SK-N-MC (cell line): ENCODE results near the gene DPP7.

ENCODE experiments used
- EZH2 ChIP-seq: fragments of 200-600 bp; sonication (generic); IDR thresholded peaks from one replicate; pipeline ENCODE4 v1.6.1; 2017; ENCODE audit warnings: antibody characterized with exemption
- FOXP2 ChIP-seq: optimal IDR thresholded peaks from 2 replicates; pipeline ENCODE3; 2011; ENCODE audit warnings: mild to moderate bottlenecking, moderate library complexity; ENCODE audit not compliant: insufficient read depth; ENCODE audit errors: extremely low read length, control extremely low read depth
- POLR2AphosphoS5 ChIP-seq: IDR thresholded peaks from 2 replicates; pipeline ENCODE4 v1.6.1; 2012; ENCODE audit warnings: mild to moderate bottlenecking, low read depth, low read length, borderline replicate concordance

DNA sequence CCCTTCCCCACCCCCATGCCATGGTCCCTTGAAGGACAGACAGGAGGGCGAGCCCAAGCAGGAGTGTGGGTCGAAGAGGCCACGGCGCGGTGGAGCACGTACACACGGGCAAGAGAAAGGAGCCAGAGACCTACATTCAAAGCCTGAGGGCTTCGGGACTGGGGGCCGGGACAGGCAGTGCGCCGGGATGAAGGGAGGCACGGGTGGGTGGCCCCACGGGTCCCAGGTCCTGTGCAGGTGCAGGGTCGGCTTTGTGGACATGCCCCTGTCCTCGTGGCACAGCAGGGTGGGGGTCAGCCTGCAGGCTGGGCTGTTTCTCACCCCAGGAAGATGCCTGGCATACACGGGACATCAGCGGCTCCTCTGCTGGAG lies 45.5 kb upstream of the DPP7 start:
- TF ChIP-seq EZH2 = no peak
- TF ChIP-seq POLR2AphosphoS5 = no peak
- TF ChIP-seq FOXP2 = no peak
